NCI-H748 (cell line): ENCODE data around the gene C19orf25.
"Not testable (repeated sequence)": the region's sequence is repeated elsewhere in the genome, so short reads cannot be mapped to it uniquely, and the experiment has no call there.

Source experiments
- DNase-seq: peaks from one replicate; lab custom pipeline; 2025; ENCODE audit not compliant: unreplicated experiment; lab: John Stamatoyannopoulos, UW

The C19orf25 gene

GRCh38 chr19:1449467-1450442 lies 29.3 kb downstream of the C19orf25 start, which contains the start of gene APC2:
TSS of gene APC2 (plus strand) at chr19:1450121. CDS start at chr19:1453002, 2,881 bp downstream.
- peak; percentile 90 for DNase-seq

- DNase-seq: no peak
Observed at GRCh38 chr19:1447944-1448343, 31.1 kb downstream of the C19orf25 start.

- no peak for DNase-seq
Observed at GRCh38 chr19:1447504-1447903, 31.5 kb downstream of the C19orf25 start.

- DNase-seq: peak; percentile 18
Observed at GRCh38 chr19:1446713-1447481, 32.1 kb downstream of the C19orf25 start.

- DNase-seq: peak; percentile 66
Observed at GRCh38 chr19:1445932-1446712, 32.9 kb downstream of the C19orf25 start.

- peak; percentile 60 for DNase-seq
Observed at GRCh38 chr19:1445185-1445931, 33.7 kb downstream of the C19orf25 start.

GRCh38 chr19:1441677-1442438 lies 37.2 kb downstream of the C19orf25 start:
- DNase-seq: no peak

- DNase-seq: no peak
Observed at GRCh38 chr19:1441022-1441426, 38.0 kb downstream of the C19orf25 start.

- DNase-seq: no peak
Observed at GRCh38 chr19:1440418-1440801, 38.6 kb downstream of the C19orf25 start.

- DNase-seq: not testable (repeated sequence)
Observed at GRCh38 chr19:1439525-1440417, 39.2 kb downstream of the C19orf25 start.

- DNase-seq: peak; percentile 32
Observed at GRCh38 chr19:1438933-1439354, 40.1 kb downstream of the C19orf25 start.

- DNase-seq: peak; percentile 89
Observed at GRCh38 chr19:1438035-1438932, 40.7 kb downstream of the C19orf25 start, which contains the start of gene RPS15. TSS of gene RPS15 (plus strand) at chr19:1438396. CDS start at chr19:1438426, 30 bp downstream.

GRCh38 chr19:1437609-1438008 lies 41.4 kb downstream of the C19orf25 start:
- no peak for DNase-seq

GRCh38 chr19:1435378-1435989 lies 43.5 kb downstream of the C19orf25 start:
- no peak for DNase-seq

- DNase-seq: no peak
Observed at GRCh38 chr19:1434577-1435060, 44.4 kb downstream of the C19orf25 start.

GRCh38 chr19:1434040-1434366 lies 45.0 kb downstream of the C19orf25 start:
- no peak for DNase-seq
